ENCODE measurements around the gene CYP27C1.
"Not testable (repeated sequence)": the region's sequence is repeated elsewhere in the genome, so short reads cannot be mapped to it uniquely, and the experiment has no call there.

Gene CYP27C1

GRCh38 chr2:127170021-127170420, 50.1 kb downstream of the CYP27C1 start:
- no peak for DNase-seq (ENCODE audit: low spot score)

- DNase-seq (ENCODE audit: low spot score): no peak
Measured at GRCh38 chr2:127169066-127169660, 50.9 kb downstream of the CYP27C1 start.

GRCh38 chr2:127166231-127166860, 53.8 kb downstream of the CYP27C1 start:
- no peak for DNase-seq (ENCODE audit: low spot score)

GRCh38 chr2:127165539-127165935, 54.6 kb downstream of the CYP27C1 start:
- DNase-seq (ENCODE audit: low spot score): no peak

GRCh38 chr2:127164761-127165538, 55.1 kb downstream of the CYP27C1 start:
- DNase-seq (ENCODE audit: low spot score): no peak

GRCh38 chr2:127163921-127164320, 56.2 kb downstream of the CYP27C1 start:
- DNase-seq (ENCODE audit: low spot score): no peak

GRCh38 chr2:127163090-127163406, 57.1 kb downstream of the CYP27C1 start:
- not testable (repeated sequence) for DNase-seq (ENCODE audit: low spot score)

- DNase-seq (ENCODE audit: low spot score): no peak
Measured at GRCh38 chr2:127162261-127163089, 57.6 kb downstream of the CYP27C1 start.

- no peak for DNase-seq (ENCODE audit: low spot score)
Measured at GRCh38 chr2:127161176-127162136, 58.6 kb downstream of the CYP27C1 start.

- DNase-seq (ENCODE audit: low spot score): no peak
Measured at GRCh38 chr2:127160676-127161075, 59.4 kb downstream of the CYP27C1 start.

GRCh38 chr2:127159543-127159942, 60.6 kb downstream of the CYP27C1 start:
- DNase-seq (ENCODE audit: low spot score): no peak

GRCh38 chr2:127158614-127159290, 61.3 kb downstream of the CYP27C1 start:
- DNase-seq (ENCODE audit: low spot score): peak; percentile 61

- peak; percentile 59 for DNase-seq (ENCODE audit: low spot score)
Measured at GRCh38 chr2:127157651-127158485, 62.2 kb downstream of the CYP27C1 start.

- no peak for DNase-seq (ENCODE audit: low spot score)
Measured at GRCh38 chr2:127157114-127157513, 63.0 kb downstream of the CYP27C1 start.

GRCh38 chr2:127155947-127156346, 64.2 kb downstream of the CYP27C1 start:
- no peak for DNase-seq (ENCODE audit: low spot score)

- DNase-seq (ENCODE audit: low spot score): no peak
Measured at GRCh38 chr2:127155028-127155581, 65.0 kb downstream of the CYP27C1 start.

- no peak for DNase-seq (ENCODE audit: low spot score)
Measured at GRCh38 chr2:127154396-127154795, 65.7 kb downstream of the CYP27C1 start.

GRCh38 chr2:127153691-127154158, 66.4 kb downstream of the CYP27C1 start:
- no peak for DNase-seq (ENCODE audit: low spot score)

- DNase-seq (ENCODE audit: low spot score): no peak
Measured at GRCh38 chr2:127150996-127151395, 69.1 kb downstream of the CYP27C1 start.
